HEK293 (cell line): ENCODE results near the gene C10orf88.

Experiments used
- ZFP3 ChIP-seq: fragments of 450-650 bp; formaldehyde crosslinking; IDR thresholded peaks from 2 replicates; pipeline ENCODE4 v1.5.1; 2016; ENCODE audit warnings: low read depth, missing biosample characterization, missing genetic modification characterization
- ZNF133 ChIP-seq: fragments of 450-650 bp; formaldehyde crosslinking; IDR thresholded peaks from 2 replicates; pipeline ENCODE4 v1.5.1; 2016; ENCODE audit warnings: missing biosample characterization, missing genetic modification characterization
- ZNF571 ChIP-seq: fragments of 450-650 bp; formaldehyde crosslinking; IDR thresholded peaks from 2 replicates; pipeline ENCODE4 v1.5.0; 2017; ENCODE audit warnings: missing biosample characterization, missing genetic modification characterization
- TF ChIP-seq, protein P1 (sequence below): fragments of 450-650 bp; formaldehyde crosslinking; IDR thresholded peaks from 2 replicates; pipeline ENCODE4 v1.5.1; 2016; ENCODE audit warnings: missing biosample characterization, missing genetic modification characterization
- TF ChIP-seq, protein P2 (sequence below): fragments of 450-650 bp; formaldehyde crosslinking; IDR thresholded peaks from 2 replicates; pipeline ENCODE4 v1.5.1; 2016; ENCODE audit warnings: missing biosample characterization, missing genetic modification characterization
- TF ChIP-seq, protein P3 (sequence below): fragments of 450-650 bp; formaldehyde crosslinking; IDR thresholded peaks from 2 replicates; pipeline ENCODE4 v1.5.1; 2016; ENCODE audit warnings: missing biosample characterization, missing genetic modification characterization

DNA sequence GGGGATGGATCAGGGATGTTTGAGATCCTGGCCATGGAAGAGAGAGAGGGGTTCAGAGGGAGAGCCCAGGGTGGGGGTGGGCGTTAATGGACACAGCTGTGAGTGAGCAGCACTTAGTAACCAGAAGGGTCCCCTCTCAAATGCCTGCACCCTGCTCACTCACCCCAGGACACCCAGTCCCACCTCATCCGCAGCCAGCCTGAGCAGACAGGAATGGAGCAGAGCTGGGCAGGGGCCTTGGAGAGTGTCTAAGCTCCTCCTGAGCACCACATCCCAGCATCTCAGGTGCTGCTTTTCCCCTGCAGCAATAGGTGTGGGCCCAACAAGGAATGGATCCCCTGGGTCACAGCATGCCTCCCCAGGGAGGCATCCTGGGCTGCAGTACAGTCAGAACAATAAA, 38.3 kb downstream of the C10orf88 start:
- TF ChIP-seq ZNF133 (tag by site-specific recombination), result no peak
- TF ChIP-seq ZFP3 (tag by site-specific recombination), result no peak
- TF ChIP-seq, protein P1, sequence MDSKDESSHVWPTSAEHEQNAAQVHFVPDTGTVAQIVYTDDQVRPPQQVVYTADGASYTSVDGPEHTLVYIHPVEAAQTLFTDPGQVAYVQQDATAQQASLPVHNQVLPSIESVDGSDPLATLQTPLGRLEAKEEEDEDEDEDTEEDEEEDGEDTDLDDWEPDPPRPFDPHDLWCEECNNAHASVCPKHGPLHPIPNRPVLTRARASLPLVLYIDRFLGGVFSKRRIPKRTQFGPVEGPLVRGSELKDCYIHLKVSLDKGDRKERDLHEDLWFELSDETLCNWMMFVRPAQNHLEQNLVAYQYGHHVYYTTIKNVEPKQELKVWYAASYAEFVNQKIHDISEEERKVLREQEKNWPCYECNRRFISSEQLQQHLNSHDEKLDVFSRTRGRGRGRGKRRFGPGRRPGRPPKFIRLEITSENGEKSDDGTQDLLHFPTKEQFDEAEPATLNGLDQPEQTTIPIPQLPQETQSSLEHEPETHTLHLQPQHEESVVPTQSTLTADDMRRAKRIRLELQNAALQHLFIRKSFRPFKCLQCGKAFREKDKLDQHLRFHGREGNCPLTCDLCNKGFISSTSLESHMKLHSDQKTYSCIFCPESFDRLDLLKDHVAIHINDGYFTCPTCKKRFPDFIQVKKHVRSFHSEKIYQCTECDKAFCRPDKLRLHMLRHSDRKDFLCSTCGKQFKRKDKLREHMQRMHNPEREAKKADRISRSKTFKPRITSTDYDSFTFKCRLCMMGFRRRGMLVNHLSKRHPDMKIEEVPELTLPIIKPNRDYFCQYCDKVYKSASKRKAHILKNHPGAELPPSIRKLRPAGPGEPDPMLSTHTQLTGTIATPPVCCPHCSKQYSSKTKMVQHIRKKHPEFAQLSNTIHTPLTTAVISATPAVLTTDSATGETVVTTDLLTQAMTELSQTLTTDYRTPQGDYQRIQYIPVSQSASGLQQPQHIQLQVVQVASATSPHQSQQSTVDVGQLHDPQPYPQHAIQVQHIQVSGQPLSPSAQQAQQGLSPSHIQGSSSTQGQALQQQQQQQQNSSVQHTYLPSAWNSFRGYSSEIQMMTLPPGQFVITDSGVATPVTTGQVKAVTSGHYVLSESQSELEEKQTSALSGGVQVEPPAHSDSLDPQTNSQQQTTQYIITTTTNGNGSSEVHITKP (tag by site-specific recombination), result no peak
- TF ChIP-seq, protein P2, sequence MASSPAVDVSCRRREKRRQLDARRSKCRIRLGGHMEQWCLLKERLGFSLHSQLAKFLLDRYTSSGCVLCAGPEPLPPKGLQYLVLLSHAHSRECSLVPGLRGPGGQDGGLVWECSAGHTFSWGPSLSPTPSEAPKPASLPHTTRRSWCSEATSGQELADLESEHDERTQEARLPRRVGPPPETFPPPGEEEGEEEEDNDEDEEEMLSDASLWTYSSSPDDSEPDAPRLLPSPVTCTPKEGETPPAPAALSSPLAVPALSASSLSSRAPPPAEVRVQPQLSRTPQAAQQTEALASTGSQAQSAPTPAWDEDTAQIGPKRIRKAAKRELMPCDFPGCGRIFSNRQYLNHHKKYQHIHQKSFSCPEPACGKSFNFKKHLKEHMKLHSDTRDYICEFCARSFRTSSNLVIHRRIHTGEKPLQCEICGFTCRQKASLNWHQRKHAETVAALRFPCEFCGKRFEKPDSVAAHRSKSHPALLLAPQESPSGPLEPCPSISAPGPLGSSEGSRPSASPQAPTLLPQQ (tag by site-specific recombination), result no peak
- TF ChIP-seq, protein P3, sequence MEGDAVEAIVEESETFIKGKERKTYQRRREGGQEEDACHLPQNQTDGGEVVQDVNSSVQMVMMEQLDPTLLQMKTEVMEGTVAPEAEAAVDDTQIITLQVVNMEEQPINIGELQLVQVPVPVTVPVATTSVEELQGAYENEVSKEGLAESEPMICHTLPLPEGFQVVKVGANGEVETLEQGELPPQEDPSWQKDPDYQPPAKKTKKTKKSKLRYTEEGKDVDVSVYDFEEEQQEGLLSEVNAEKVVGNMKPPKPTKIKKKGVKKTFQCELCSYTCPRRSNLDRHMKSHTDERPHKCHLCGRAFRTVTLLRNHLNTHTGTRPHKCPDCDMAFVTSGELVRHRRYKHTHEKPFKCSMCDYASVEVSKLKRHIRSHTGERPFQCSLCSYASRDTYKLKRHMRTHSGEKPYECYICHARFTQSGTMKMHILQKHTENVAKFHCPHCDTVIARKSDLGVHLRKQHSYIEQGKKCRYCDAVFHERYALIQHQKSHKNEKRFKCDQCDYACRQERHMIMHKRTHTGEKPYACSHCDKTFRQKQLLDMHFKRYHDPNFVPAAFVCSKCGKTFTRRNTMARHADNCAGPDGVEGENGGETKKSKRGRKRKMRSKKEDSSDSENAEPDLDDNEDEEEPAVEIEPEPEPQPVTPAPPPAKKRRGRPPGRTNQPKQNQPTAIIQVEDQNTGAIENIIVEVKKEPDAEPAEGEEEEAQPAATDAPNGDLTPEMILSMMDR (tag by site-specific recombination), result no peak
- no peak for TF ChIP-seq ZNF571 (tag by site-specific recombination)
